ENCODE results near the gene KLHL26. TPM values are rescaled to one million over a fixed set of nuclear protein-coding genes. Genes with fewer than 3 reads are reported as not detected.
A peak's percentile ranks its signal among the peaks of the same experiment; 100 is the strongest.

The KLHL26 gene
- total RNA-seq, 4 donors from 2014 or later, result 3.8 to 22.2 (median 6.9) TPM

- peaks cover 0 to 24% of the 10 kb centered on the region in 2 donors for H3K4me1 ChIP-seq
- H3K4me3 ChIP-seq, result no peak overlapping the region
- no peak overlapping the region for H3K27ac ChIP-seq
- DNase-seq, result no peak
- no peaks in the 10 kb centered on the region for H3K9me3 ChIP-seq
- TF ChIP-seq CTCF (IDR thresholded peaks at IDR 0.05) (no peak), POLR2A (IDR thresholded peaks at IDR 0.05) (no peak)
- intact Hi-C loops (cut with DNase I; ENCODE audit: low total_unique reads), result no loop called here
- peaks cover 29 to 52% of the 10 kb centered on the region in 2 donors for H3K27me3 ChIP-seq
- H3K36me3 ChIP-seq, result no peaks in the 10 kb centered on the region
Measured at GRCh38 chr19:18611327-18612050, 25.3 kb upstream of the KLHL26 start.

- intact Hi-C loops (cut with DNase I; ENCODE audit: low total_unique reads), result no loop called here
- TF ChIP-seq CTCF (IDR thresholded peaks at IDR 0.05) (no peak), POLR2A (IDR thresholded peaks at IDR 0.05) (no peak)
- Histone ChIP-seq H3K4me1 (peaks cover 0 to 20% of the 10 kb centered on the region in 2 donors), H3K27me3 (peaks cover 29 to 48% of the 10 kb centered on the region in 2 donors), H3K27ac (no peak overlapping the region), H3K4me3 (peak overlapping the region in 1 of 2 donors; percentile 28), H3K36me3 (no peaks in the 10 kb centered on the region), H3K9me3 (no peaks in the 10 kb centered on the region)
- DNase-seq, result no peak
Measured at GRCh38 chr19:18612051-18612771, 24.6 kb upstream of the KLHL26 start.

- Histone ChIP-seq H3K36me3 (no peaks in the 10 kb centered on the region), H3K4me1 (peaks cover 0 to 12% of the 10 kb centered on the region in 2 donors), H3K4me3 (peak within 1 kb of the TSS in 1 of 2 donors; percentile 28), H3K9me3 (no peaks in the 10 kb centered on the region), H3K27ac (no peak within 1 kb of the TSS), H3K27me3 (peaks cover 24 to 40% of the 10 kb centered on the region in 2 donors)
- DNase-seq, result no peak
- intact Hi-C loops (cut with DNase I; ENCODE audit: low total_unique reads), result no loop called here
- no peak for TF ChIP-seq POLR2A (IDR thresholded peaks at IDR 0.05)
Measured at GRCh38 chr19:18612772-18613588, 23.8 kb upstream of the KLHL26 start, which contains the start of gene TMEM59L. TMEM59L (plus strand) TSS chr19:18612870; CDS start chr19:18612959, 89 bp downstream.

GRCh38 chr19:18613589-18614234 is 23.1 kb upstream of the KLHL26 start:
- intact Hi-C loops (cut with DNase I; ENCODE audit: low total_unique reads), result no loop called here
- TF ChIP-seq POLR2A (IDR thresholded peaks at IDR 0.05), result no peak
- TF ChIP-seq CTCF (IDR thresholded peaks at IDR 0.05), result no peak
- H3K36me3 ChIP-seq, result no peaks in the 10 kb centered on the region
- H3K27me3 ChIP-seq, result peaks cover 24 to 35% of the 10 kb centered on the region in 2 donors
- DNase-seq, result no peak
- no peaks in the 10 kb centered on the region for H3K9me3 ChIP-seq
- peaks cover 0 to 12% of the 10 kb centered on the region in 2 donors for H3K4me1 ChIP-seq
- H3K27ac ChIP-seq, result no peak overlapping the region
- H3K4me3 ChIP-seq, result no peak overlapping the region

GRCh38 chr19:18616023-18616422 is 20.8 kb upstream of the KLHL26 start:
- H3K36me3 ChIP-seq, result no peaks in the 10 kb centered on the region
- TF ChIP-seq CTCF (IDR thresholded peaks at IDR 0.05) (no peak), POLR2A (IDR thresholded peaks at IDR 0.05) (no peak)
- H3K27ac ChIP-seq, result no peak overlapping the region
- DNase-seq, result no peak
- H3K27me3 ChIP-seq, result peaks cover 9 to 12% of the 10 kb centered on the region in 2 donors
- no peak overlapping the region for H3K4me3 ChIP-seq
- H3K9me3 ChIP-seq, result no peaks in the 10 kb centered on the region
- intact Hi-C loops (cut with DNase I; ENCODE audit: low total_unique reads), result no loop called here
- H3K4me1 ChIP-seq, result peaks cover 0 to 12% of the 10 kb centered on the region in 2 donors

Data from uterus (tissue), 4 donors.